GM19397 (cell line): Measurements from ENCODE around the gene EFCAB5.
"Not testable (repeated sequence)": the region's sequence is repeated elsewhere in the genome, so short reads cannot be mapped to it uniquely, and the experiment has no call there.

Experiments
- ATAC-seq: cut with Tn5 transposase; IDR thresholded peaks from one replicate; pipeline ENCODE4 v1.9.1; 2021; ENCODE audit warnings: mild to moderate bottlenecking, moderate library complexity; ENCODE audit not compliant: unreplicated experiment

The EFCAB5 gene

GRCh38 chr17:29933379-29933778 lies 8.1 kb upstream of the EFCAB5 start:
- ATAC-seq: no peak

- not testable (repeated sequence) for ATAC-seq
These were observed 5.5 kb upstream of the EFCAB5 start for GRCh38 chr17:29935909-29936308.

DNA sequence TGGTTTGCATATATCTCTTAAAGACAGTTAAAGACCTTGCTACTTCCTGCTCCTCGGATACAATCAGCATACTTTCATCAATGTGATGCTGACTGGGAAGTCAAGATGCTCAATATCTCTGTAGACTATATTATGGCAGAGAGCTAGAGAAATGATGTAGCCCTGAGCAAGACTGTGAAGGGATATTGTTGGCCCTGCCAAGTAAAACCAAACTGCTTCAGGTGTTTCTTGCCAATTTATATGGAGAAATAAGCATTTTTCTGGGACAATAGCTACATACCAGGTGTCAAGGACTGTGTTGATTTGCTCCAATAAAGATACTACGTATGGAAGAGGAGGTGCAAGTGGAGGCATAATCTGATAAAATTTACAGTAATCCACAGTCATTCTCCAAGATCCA lies 4.7 kb upstream of the EFCAB5 start:
- no peak for ATAC-seq

DNA sequence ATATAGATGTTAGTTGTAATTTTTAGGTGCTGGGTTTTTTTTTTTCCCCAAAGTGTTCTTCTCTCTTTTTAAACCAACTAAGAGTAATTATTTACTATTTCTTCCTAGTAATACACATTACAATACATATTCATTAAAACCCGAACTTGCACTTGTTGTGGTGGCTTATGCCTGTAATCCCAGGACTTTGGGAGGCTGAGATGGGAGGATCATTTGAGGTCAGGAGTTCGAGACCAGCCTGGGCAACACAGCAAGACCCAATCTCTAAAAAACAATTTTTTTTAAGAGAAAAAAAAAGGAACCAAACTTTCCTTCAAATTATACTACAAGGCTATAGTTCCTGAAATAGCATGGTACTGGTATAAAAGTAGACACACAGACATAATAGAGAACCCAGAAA lies 3.8 kb downstream of the EFCAB5 start:
- no peak for ATAC-seq

DNA sequence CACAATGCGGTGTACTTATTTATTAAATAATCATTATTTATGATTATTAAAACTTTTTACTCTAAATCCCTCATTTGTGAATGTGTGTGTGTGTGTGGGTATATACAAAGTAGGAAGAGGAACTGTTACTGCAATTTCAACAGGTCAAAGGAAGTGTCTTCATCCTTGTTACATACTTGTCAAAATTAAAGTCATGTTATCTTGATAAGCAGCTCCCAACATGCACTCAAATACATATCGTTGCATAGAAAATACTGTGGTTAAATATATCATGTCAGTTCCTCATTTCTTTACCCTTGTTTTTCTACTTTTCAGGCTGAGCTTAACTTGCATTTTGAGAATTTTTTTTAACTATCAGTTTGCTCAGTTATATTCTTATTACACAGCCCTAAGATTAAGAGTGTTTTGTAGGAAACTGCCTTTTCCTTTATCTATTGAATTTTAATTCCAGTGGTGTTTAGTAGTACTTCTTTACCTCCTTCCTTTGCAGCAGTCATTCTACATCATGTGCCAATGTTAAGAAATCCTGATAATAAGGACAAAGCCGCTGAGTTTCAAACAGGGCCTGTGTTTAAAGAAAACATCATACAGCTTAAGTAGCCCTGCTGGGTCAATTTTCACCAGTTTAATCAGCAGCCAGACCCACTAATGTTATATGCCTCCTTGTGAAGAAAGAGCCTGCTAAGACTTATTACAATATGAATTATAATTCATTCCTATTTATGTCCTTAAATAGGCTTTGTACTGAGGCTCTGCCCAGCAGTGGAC lies 7.2 kb downstream of the EFCAB5 start:
- ATAC-seq: no peak

GRCh38 chr17:29949696-29950095 lies 8.3 kb downstream of the EFCAB5 start:
- ATAC-seq: no peak

GRCh38 chr17:29954405-29954804 lies 13.0 kb downstream of the EFCAB5 start:
- no peak for ATAC-seq

DNA sequence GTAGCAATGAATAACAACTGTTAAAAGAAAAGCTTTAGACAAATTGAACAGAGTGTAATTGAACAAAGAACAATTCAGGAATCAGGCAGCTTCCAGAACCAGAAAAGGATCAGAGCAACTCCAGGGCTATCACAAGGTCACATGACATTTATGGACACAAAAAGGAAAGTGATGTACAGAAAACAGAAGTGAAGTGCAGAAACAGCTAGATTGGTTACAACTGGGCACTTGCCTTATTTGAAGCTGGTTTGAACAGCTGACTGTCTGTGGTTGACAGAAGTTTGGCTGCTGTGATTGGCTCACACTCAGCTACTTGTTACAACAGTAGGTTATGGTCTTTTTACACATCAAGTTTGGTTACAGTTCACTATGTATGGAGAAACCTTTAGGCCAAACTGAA lies 14.8 kb downstream of the EFCAB5 start:
- no peak for ATAC-seq

- ATAC-seq: not testable (repeated sequence)
These were observed 16.1 kb downstream of the EFCAB5 start for GRCh38 chr17:29957488-29957887.

DNA sequence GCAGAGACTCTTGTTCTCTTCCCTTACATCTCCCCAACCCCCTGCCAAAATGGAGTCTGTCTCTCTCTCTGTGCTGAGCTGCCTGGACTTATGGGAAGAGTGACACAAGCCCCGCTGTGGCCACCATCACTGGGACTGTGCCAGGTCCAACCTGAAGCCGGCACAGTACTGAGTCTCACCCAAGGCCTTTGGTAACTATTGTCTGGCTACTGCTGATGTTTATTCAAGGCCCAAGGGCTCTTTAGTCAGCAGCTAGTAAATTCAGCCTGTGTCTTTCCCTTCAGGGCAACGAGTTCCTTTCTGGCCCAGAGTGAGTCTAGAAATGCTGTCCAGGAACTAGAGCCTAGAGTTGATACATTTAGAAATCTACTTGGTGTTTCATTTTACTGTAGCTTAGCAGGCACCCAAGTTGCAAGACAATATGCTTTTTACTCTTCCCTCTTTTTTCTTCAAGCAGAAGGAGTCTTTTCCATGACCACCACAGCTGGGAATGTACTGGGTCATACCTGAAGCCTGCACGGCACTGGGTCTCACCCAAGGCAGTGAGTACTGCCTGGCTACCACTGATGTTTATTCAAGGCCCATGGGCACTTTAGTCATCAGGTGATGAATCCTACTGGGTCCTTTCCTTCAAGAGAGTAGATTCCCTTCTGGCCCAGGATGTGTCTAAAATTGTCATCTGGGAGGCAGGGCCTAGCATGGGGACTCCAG lies 17.7 kb downstream of the EFCAB5 start:
- no peak for ATAC-seq

- no peak for ATAC-seq
These were observed 18.4 kb downstream of the EFCAB5 start for GRCh38 chr17:29959658-29960337.

- ATAC-seq: no peak
These were observed 21.2 kb downstream of the EFCAB5 start for GRCh38 chr17:29962656-29963055.

GRCh38 chr17:29968271-29968670 lies 26.8 kb downstream of the EFCAB5 start:
- ATAC-seq: no peak

DNA sequence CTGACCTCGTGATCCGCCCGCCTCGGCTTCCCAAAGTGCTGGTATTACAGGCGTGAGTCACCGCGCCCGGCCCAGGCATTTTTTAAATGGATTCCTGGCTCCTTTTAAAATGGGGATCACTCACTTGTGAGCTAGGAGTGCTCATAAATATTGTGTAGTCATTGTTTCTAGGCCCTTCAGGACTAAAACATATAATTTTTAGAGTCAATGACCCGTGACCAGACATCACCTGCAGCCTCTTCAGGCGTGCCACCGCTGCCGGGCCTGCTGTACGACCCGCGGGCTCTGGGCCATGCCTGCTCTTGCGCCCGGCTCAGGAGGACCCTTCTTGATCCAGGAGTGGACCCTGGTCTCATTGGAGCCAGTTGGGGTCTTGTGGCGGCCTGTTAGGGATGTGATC lies 30.8 kb downstream of the EFCAB5 start:
- ATAC-seq: no peak

- no peak for ATAC-seq
These were observed 31.6 kb downstream of the EFCAB5 start for GRCh38 chr17:29973005-29973404.

DNA sequence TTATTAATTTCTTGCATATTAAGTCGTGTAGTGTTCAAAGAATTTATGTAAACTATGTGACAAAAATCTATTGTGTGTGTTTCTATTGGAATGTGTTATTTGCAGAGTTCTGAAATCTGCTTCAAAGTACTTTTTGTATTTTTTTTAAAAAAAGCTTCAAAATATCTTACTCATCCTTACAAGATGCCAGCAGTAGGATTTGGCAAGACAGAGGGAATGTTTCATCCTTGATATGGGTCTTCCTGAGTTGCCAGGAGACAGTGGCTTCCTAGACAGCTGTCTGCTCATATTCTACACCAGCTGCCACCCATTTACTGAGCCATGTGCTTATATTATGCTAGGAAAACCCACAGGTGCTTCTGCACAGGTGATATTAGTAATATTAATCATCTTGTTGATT lies 36.4 kb downstream of the EFCAB5 start:
- no peak for ATAC-seq

GRCh38 chr17:29980261-29980660 lies 38.8 kb downstream of the EFCAB5 start:
- no peak for ATAC-seq

GRCh38 chr17:29982991-29983653 lies 41.7 kb downstream of the EFCAB5 start:
- ATAC-seq: no peak

- no peak for ATAC-seq
These were observed 55.0 kb downstream of the EFCAB5 start for GRCh38 chr17:29996458-29996857.

DNA sequence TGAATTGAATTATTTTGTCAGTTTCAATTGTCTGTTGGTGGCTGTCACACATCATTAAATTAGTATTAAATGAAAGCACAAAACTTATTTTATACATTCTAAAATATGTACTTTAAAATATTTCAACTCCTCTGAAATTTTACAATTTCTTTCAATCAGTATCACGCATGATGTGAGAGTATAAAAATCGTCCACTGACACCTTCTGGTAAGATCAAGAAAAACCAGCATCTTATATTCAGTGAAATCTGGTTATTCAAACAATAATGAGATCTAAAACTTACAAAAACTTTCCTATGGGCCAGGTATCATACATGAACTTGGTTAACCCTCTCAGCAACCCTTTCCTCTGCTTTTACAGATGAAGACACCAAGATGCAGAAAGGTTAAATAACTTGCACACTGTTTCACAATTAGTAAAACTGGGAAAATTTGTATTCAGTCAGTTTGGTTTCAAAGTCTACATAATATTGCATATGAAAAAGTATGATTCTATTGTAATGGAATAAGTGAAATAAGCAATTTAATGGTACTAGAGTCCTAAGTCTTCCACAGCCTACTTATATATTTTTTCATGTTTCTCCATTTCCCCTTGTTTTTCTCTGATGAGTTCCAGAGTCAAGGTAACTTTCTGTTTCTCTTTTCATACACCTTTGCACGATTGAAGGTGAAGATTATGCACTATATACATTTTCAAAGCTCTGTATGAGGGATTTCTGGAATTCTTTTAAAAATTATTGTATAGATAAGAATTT lies 58.7 kb downstream of the EFCAB5 start:
- no peak for ATAC-seq
